Lung (tissue), 12 donors: ENCODE measurements around the gene ELMOD1. TPM values are rescaled to one million over a fixed set of nuclear protein-coding genes. Genes with fewer than 3 reads are reported as not detected.

Source experiments
- ATAC-seq: fragments of 200-7000 bp; cut with Tn5 transposase; one replicate; pipeline ENCODE4 v1.9.1; 2020; ENCODE audit warnings: moderate number of reproducible peaks; ENCODE audit not compliant: insufficient read depth, low FRiP score
- DNase-seq, 3 donors: peaks; one replicate each; pipeline ENCODE4 v3.0.0-alpha.2; 2013 to 2017
- H3K27ac ChIP-seq, 2 donors: one replicate each; pipeline ENCODE4 v1.5.1; 2013; ENCODE audit warnings: mild to moderate bottlenecking in 2 of 2, moderate library complexity in 2 of 2, control low read depth in 1 of 2, inconsistent platforms in 1 of 2, low read depth in 1 of 2, low read length in 1 of 2
- H3K27me3 ChIP-seq, 3 donors: one replicate each; pipeline ENCODE4 v1.5.1; 2013; ENCODE audit warnings: low read length in 2 of 3; ENCODE audit not compliant: control insufficient read depth in 3 of 3, insufficient read depth in 3 of 3
- H3K36me3 ChIP-seq, 4 donors: one replicate each; pipeline ENCODE4 v1.5.1; 2013; ENCODE audit warnings: low read length in 4 of 4, mild to moderate bottlenecking in 1 of 4, moderate library complexity in 1 of 4; ENCODE audit not compliant: control insufficient read depth in 4 of 4, insufficient read depth in 4 of 4
- H3K4me1 ChIP-seq, 5 donors: one replicate each; pipeline ENCODE4 v1.5.1; 2013; ENCODE audit warnings: low read length in 5 of 5, mild to moderate bottlenecking in 2 of 5, moderate library complexity in 1 of 5; ENCODE audit not compliant: control insufficient read depth in 5 of 5, insufficient read depth in 5 of 5
- H3K4me3 ChIP-seq: one replicate; pipeline ENCODE4 v1.5.1; 2013; ENCODE audit warnings: mild to moderate bottlenecking, control low read depth, moderate library complexity
- H3K9ac ChIP-seq, 2 donors: one replicate each; pipeline ENCODE4 v1.5.1; 2013; ENCODE audit warnings: low read length in 2 of 2, control low read depth in 1 of 2; ENCODE audit not compliant: insufficient read depth in 1 of 2
- H3K9me3 ChIP-seq, 4 donors: one replicate each; pipeline ENCODE4 v1.5.1; 2013; ENCODE audit warnings: low read length in 3 of 4, mild to moderate bottlenecking in 1 of 4, moderate library complexity in 1 of 4; ENCODE audit not compliant: control insufficient read depth in 4 of 4, insufficient read depth in 3 of 4
- WGBS, 2 donors: extraction: QIAGEN DNeasy Blood & Tissue Kit; methylation state at CpG; one replicate each; pipeline ENCODE4 v1.1.7; 2013; 5-methylcytosine and 5-hydroxymethylcytosine counted together
- polyA plus RNA-seq, 2 donors: library from polyadenylated mRNA; stranded (reverse); fragments of 200-250 nt; gene quantifications; one replicate each; pipeline ENCODE4 v1.2.1, GENCODE V29; 2013
- total RNA-seq, 2 donors: library from RNA; depleted of rRNA in 1 of 2; stranded (reverse); fragments of >200 nt in 1 of 2; gene quantifications; one replicate each; pipeline ENCODE4 v1.2.1, GENCODE V29; 2014 to 2021
- TF ChIP-seq, protein P1 (sequence below): IDR thresholded peaks from 2 replicates; pipeline ENCODE4 v1.5.1; 2012; ENCODE audit warnings: mild to moderate bottlenecking; ENCODE audit errors: control extremely low read depth, extremely low read depth
- donor health status: control.
- donor health status: control.
- donor health status: Bipolar disorder and iron deficiency.
- donor health status: healthy.
- donor health status: DM: yes; HTN: yes; CAD: no.

The ELMOD1 gene
- total and polyA plus RNA-seq, 4 donors, result 0.19 to 1.9 (median 0.82) TPM

DNA sequence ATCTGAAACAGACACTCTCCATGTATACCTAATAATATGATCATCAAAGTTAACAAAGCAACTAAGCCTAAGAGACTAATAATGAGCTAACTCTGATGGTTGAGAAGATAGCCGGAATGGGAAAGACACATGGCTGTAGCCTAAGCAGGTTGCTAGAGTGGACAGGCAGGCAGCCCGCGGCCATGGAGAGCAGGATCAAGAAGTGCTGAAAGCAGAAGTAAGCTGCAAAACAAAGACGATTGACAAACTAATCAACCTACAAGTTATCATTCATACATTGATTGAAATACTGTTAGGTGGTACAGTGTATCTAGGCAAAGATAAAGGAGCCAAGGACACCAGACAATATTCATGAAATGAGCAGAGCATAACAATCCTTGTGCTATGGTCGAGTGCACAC is 91.6 kb downstream of the ELMOD1 start:
- no peak for ATAC-seq
- 84 to 94% methylated on average over 5 of the region's 5 CpGs for WGBS, 2 donors

DNA sequence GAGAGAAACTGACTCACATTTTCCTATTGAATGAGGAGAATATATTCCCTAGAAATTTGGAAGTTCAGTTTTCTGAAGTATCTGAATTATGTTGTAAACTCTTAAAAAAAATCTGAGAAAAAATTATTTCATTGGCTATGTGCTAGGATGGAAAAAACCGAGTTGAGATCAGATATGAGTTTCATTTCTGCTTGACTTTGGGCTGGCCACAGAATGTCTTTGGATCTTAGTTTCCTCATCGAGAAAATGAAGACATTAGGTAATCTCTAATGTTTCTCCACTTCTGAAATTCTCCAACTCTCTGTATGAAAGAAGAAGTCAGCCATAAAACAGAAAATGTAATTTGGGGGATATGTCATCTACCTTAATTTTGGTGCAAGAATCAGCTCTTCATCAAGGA is 92.1 kb downstream of the ELMOD1 start:
- ATAC-seq, result peak; percentile 42

More for the DNA sequence above, 91.6 kb downstream of the ELMOD1 start:
- Histone ChIP-seq H3K27me3 (no peaks in the 10 kb centered on the region), H3K9ac (no peak overlapping the region), H3K9me3 (peaks cover 0 to 2% (median 0%) of the 10 kb centered on the region in 4 donors), H3K27ac (no peak overlapping the region), H3K4me3 (no peak overlapping the region), H3K36me3 (no peaks in the 10 kb centered on the region), H3K4me1 (peaks cover 0 to 4% (median 0%) of the 10 kb centered on the region in 5 donors)
- TF ChIP-seq, protein P1, sequence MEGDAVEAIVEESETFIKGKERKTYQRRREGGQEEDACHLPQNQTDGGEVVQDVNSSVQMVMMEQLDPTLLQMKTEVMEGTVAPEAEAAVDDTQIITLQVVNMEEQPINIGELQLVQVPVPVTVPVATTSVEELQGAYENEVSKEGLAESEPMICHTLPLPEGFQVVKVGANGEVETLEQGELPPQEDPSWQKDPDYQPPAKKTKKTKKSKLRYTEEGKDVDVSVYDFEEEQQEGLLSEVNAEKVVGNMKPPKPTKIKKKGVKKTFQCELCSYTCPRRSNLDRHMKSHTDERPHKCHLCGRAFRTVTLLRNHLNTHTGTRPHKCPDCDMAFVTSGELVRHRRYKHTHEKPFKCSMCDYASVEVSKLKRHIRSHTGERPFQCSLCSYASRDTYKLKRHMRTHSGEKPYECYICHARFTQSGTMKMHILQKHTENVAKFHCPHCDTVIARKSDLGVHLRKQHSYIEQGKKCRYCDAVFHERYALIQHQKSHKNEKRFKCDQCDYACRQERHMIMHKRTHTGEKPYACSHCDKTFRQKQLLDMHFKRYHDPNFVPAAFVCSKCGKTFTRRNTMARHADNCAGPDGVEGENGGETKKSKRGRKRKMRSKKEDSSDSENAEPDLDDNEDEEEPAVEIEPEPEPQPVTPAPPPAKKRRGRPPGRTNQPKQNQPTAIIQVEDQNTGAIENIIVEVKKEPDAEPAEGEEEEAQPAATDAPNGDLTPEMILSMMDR, result no peak
- no peak for DNase-seq

DNA sequence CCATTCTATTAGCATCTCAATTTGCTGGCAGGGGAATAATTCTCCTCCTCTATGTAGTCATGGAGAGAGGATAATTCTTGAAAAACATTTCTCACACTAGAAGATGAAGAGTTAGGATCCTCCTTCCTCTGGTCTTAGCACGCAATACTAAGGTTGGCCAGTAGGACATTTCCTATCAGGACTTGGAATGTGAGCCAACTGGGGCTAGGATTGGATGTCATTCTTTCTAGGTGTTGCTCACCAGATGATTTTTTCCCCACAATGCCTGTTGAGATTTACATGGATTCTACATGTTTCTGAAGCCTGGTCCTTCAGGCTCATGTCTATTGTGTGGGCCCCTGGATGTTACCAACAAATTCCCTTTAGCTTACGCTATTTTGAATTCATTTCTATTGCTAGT is 92.9 kb downstream of the ELMOD1 start:
- peaks cover 0 to 1% (median 0%) of the 10 kb centered on the region in 5 donors for H3K4me1 ChIP-seq
- ATAC-seq, result no peak
- H3K4me3 ChIP-seq, result no peak overlapping the region
- DNase-seq, result no peak
- H3K27me3 ChIP-seq, result no peaks in the 10 kb centered on the region
- no peaks in the 10 kb centered on the region for H3K36me3 ChIP-seq
- WGBS, 2 donors, result 97 to 98% methylated on average over 2 of the region's 2 CpGs
- peaks cover 0 to 2% (median 0%) of the 10 kb centered on the region in 4 donors for H3K9me3 ChIP-seq
- H3K9ac ChIP-seq, result no peak overlapping the region
- TF ChIP-seq, protein P1, result no peak
- H3K27ac ChIP-seq, result no peak overlapping the region

More for the DNA sequence above, 92.1 kb downstream of the ELMOD1 start:
- no peak for DNase-seq
- Histone ChIP-seq H3K4me1 (peaks cover 0 to 4% (median 0%) of the 10 kb centered on the region in 5 donors), H3K36me3 (no peaks in the 10 kb centered on the region), H3K27ac (no peak overlapping the region), H3K27me3 (no peaks in the 10 kb centered on the region), H3K4me3 (no peak overlapping the region), H3K9ac (no peak overlapping the region), H3K9me3 (peaks cover 0 to 2% (median 0%) of the 10 kb centered on the region in 4 donors)
- TF ChIP-seq, protein P1, result no peak
- 72 to 79% methylated on average over 2 of the region's 2 CpGs for WGBS, 2 donors
